HG03457 (cell line): ENCODE measurements around the gene EPS8L3.
"Not testable (repeated sequence)": the region's sequence is repeated elsewhere in the genome, so short reads cannot be mapped to it uniquely, and the experiment has no call there.

Experiments used
- ATAC-seq: cut with Tn5 transposase; IDR thresholded peaks from one replicate; pipeline ENCODE4 v1.9.1; 2021; ENCODE audit warnings: moderate number of reproducible peaks; ENCODE audit not compliant: unreplicated experiment

EPS8L3 gene

GRCh38 chr1:109763646-109764415, at the start of gene EPS8L3:
Gene EPS8L3 (minus strand): TSS chr1:109763923. CDS start chr1:109761749, 2,174 bp downstream.
- ATAC-seq, result no peak

GRCh38 chr1:109812691-109813393, 49.1 kb upstream of the EPS8L3 start:
- no peak for ATAC-seq

- ATAC-seq, result no peak
Observed at GRCh38 chr1:109808703-109809102, 45.0 kb upstream of the EPS8L3 start.

- no peak for ATAC-seq
Observed at GRCh38 chr1:109807822-109808680, 44.3 kb upstream of the EPS8L3 start.

- no peak for ATAC-seq
Observed at GRCh38 chr1:109807402-109807801, 43.7 kb upstream of the EPS8L3 start.

GRCh38 chr1:109806733-109807400, 43.1 kb upstream of the EPS8L3 start:
- no peak for ATAC-seq

GRCh38 chr1:109805486-109806165, 41.9 kb upstream of the EPS8L3 start:
- ATAC-seq, result no peak

- ATAC-seq, result no peak
Observed at GRCh38 chr1:109804660-109805059, 40.9 kb upstream of the EPS8L3 start.

GRCh38 chr1:109803901-109804331, 40.2 kb upstream of the EPS8L3 start:
- ATAC-seq, result no peak

- ATAC-seq, result no peak
Observed at GRCh38 chr1:109802901-109803561, 39.3 kb upstream of the EPS8L3 start.

GRCh38 chr1:109802136-109802900, 38.6 kb upstream of the EPS8L3 start:
- no peak for ATAC-seq

GRCh38 chr1:109801791-109802135, 38.0 kb upstream of the EPS8L3 start:
- ATAC-seq, result no peak

GRCh38 chr1:109800291-109800690, 36.6 kb upstream of the EPS8L3 start:
- ATAC-seq, result no peak

GRCh38 chr1:109799445-109799844, 35.7 kb upstream of the EPS8L3 start:
- no peak for ATAC-seq

- not testable (repeated sequence) for ATAC-seq
Observed at GRCh38 chr1:109797303-109797595, 33.5 kb upstream of the EPS8L3 start.

- no peak for ATAC-seq
Observed at GRCh38 chr1:109796484-109797302, 33.0 kb upstream of the EPS8L3 start.

GRCh38 chr1:109794319-109795132, 30.8 kb upstream of the EPS8L3 start:
- ATAC-seq, result no peak
